Endodermal cell (in vitro differentiated cells): ENCODE measurements around the gene CC2D1B. TPM values are rescaled to one million over a fixed set of nuclear protein-coding genes. Genes with fewer than 3 reads are reported as not detected.

Source experiments
- DNase-seq: peaks from one replicate; pipeline ENCODE4 v3.0.0-alpha.2; 2017
- H3K27ac ChIP-seq: 2 replicates; pipeline ENCODE4 v1.5.1; 2013; ENCODE audit warnings: mild to moderate bottlenecking, low read depth, low read length, moderate library complexity
- H3K27me3 ChIP-seq: 2 replicates; pipeline ENCODE4 v1.6.1; 2013; ENCODE audit warnings: mild to moderate bottlenecking, low read length, moderate library complexity; ENCODE audit not compliant: insufficient read depth, control insufficient read depth, poor library complexity, severe bottlenecking
- H3K36me3 ChIP-seq: 2 replicates; pipeline ENCODE4 v1.7.0; 2013; ENCODE audit warnings: mild to moderate bottlenecking, low read length, moderate library complexity; ENCODE audit not compliant: control insufficient read depth, insufficient read depth
- H3K4me1 ChIP-seq: one replicate; pipeline ENCODE4 v1.7.0; 2013; ENCODE audit warnings: low read length; ENCODE audit not compliant: control insufficient read depth, insufficient read depth
- H3K4me3 ChIP-seq: 2 replicates; pipeline ENCODE4 v1.5.1; 2013; ENCODE audit warnings: mild to moderate bottlenecking, low read length, moderate library complexity
- H3K9ac ChIP-seq: 2 replicates; pipeline ENCODE4 v1.6.1; 2013; ENCODE audit warnings: mild to moderate bottlenecking, low read length, moderate library complexity; ENCODE audit not compliant: poor library complexity, severe bottlenecking; ENCODE audit errors: extremely low read depth
- H3K9me3 ChIP-seq: 2 replicates; pipeline ENCODE4 v1.6.1; 2013; ENCODE audit warnings: mild to moderate bottlenecking, low read length, moderate library complexity; ENCODE audit not compliant: control insufficient read depth
- H3K27ac Mint-ChIP-seq: 2 replicates; pipeline ENCODE4 v1.8.0; 2020; ENCODE audit warnings: mixed read lengths
- H3K27me3 Mint-ChIP-seq: 2 replicates; pipeline ENCODE4 v1.8.0; 2021; ENCODE audit warnings: mild to moderate bottlenecking, mixed read lengths; ENCODE audit not compliant: insufficient read depth
- H3K36me3 Mint-ChIP-seq: 2 replicates; pipeline ENCODE4 v1.8.0; 2020; ENCODE audit warnings: low read depth, mixed read lengths
- H3K4me1 Mint-ChIP-seq: 2 replicates; pipeline ENCODE4 v1.8.0; 2020; ENCODE audit warnings: mixed read lengths
- H3K4me3 Mint-ChIP-seq: 2 replicates; pipeline ENCODE4 v1.8.0; 2020; ENCODE audit warnings: mild to moderate bottlenecking, moderate library complexity, mixed read lengths
- H3K9me3 Mint-ChIP-seq: 2 replicates; pipeline ENCODE4 v1.8.0; 2020; ENCODE audit warnings: mild to moderate bottlenecking, mixed read lengths
- WGBS, 2 experiments: methylation state at CpG; one replicate each; pipeline versions ENCODE4 v1.1.5 to v1.1.7; 2013; ENCODE audit warnings: missing lambda C conversion rate in 2 of 2, mixed read lengths in 1 of 2; ENCODE audit not compliant: insufficient coverage in 1 of 2, insufficient read length in 1 of 2; 5-methylcytosine and 5-hydroxymethylcytosine counted together
- total RNA-seq, 2 donors: library from RNA; stranded (reverse); fragmentation: NEBNext Ultra II Directional in 1 of 2; extraction: Animal tissue kit (Norgen Biotek cat#: 25700) in 1 of 2; gene quantifications; 2 replicates in 1 of 2; 3 replicates in 1 of 2; pipeline ENCODE4 v1.2.1, GENCODE V29; 2021
- TF ChIP-seq, protein P1 (sequence below): fragments of 200-600 bp; sonication (generic); conservative IDR thresholded peaks from 2 replicates; pipeline ENCODE4 v1.5.0; 2021; ENCODE audit warnings: antibody characterized with exemption, mild to moderate bottlenecking

Gene CC2D1B
- total RNA-seq, 2 donors from 2014 or later: 32.7 to 50.1 TPM

DNA sequence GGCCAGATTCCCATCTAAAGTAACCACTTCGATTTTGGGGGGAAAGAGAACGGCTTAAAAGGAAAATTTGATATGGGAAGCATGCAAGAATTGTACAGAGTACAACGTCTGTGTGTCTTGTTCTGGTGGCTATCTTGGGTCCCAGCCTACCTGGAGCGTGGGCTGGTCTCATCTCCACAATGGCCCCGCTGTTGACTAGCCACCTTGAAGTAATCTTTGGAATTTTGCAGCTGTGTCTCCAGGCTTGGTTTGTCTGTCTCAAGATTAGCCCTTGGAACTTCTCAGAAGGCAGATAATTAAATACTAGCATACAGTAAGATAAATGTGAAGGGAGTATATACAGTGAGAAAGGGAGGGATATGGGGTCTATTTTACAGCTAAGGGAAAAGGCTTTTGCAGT is 1.3 kb upstream of the CC2D1B start:
- Histone ChIP-seq H3K27me3 (no peaks in the 10 kb centered on the region), H3K36me3 (peaks cover 32% of the 10 kb centered on the region), H3K27ac (no peak overlapping the region), H3K9ac (no peak overlapping the region), H3K4me3 (peak overlapping the region; percentile 96), H3K4me1 (no peaks in the 10 kb centered on the region), H3K9me3 (no peaks in the 10 kb centered on the region)
- Mint-ChIP-seq H3K27me3 (no peaks in the 10 kb centered on the region), H3K27ac (no peak overlapping the region), H3K4me1 (peaks cover 22% of the 10 kb centered on the region), H3K9me3 (no peaks in the 10 kb centered on the region), H3K36me3 (peaks cover 22% of the 10 kb centered on the region), H3K4me3 (peak overlapping the region; percentile 94)
- DNase-seq: no peak
- 80 to 87% methylated on average over 5 of the region's 5 CpGs for WGBS, 2 experiments
- TF ChIP-seq, protein P1, sequence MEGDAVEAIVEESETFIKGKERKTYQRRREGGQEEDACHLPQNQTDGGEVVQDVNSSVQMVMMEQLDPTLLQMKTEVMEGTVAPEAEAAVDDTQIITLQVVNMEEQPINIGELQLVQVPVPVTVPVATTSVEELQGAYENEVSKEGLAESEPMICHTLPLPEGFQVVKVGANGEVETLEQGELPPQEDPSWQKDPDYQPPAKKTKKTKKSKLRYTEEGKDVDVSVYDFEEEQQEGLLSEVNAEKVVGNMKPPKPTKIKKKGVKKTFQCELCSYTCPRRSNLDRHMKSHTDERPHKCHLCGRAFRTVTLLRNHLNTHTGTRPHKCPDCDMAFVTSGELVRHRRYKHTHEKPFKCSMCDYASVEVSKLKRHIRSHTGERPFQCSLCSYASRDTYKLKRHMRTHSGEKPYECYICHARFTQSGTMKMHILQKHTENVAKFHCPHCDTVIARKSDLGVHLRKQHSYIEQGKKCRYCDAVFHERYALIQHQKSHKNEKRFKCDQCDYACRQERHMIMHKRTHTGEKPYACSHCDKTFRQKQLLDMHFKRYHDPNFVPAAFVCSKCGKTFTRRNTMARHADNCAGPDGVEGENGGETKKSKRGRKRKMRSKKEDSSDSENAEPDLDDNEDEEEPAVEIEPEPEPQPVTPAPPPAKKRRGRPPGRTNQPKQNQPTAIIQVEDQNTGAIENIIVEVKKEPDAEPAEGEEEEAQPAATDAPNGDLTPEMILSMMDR: no peak

DNA sequence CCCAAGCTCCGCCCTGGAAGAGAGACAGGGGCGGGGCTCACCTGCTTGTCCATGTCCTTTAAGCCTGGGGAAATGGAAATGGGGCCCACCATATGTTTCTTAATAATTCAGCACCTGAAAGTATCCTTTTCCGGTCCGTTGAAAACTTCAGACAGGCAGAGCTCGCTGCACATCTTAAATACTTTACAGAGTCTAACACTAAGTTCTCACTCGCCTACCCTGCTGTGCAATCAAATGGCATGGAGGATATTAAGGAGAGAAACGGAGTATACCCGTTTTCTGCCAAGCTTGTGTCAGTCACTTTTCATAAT is 467 bp upstream of the CC2D1B start:
- Mint-ChIP-seq H3K36me3 (peaks cover 23% of the 10 kb centered on the region), H3K4me1 (peaks cover 22% of the 10 kb centered on the region), H3K4me3 (peak overlapping the region; percentile 94), H3K27me3 (no peaks in the 10 kb centered on the region), H3K27ac (no peak overlapping the region), H3K9me3 (no peaks in the 10 kb centered on the region)
- H3K27ac ChIP-seq: no peak overlapping the region
- peaks cover 37% of the 10 kb centered on the region for H3K36me3 ChIP-seq
- H3K27me3 ChIP-seq: no peaks in the 10 kb centered on the region
- no peaks in the 10 kb centered on the region for H3K4me1 ChIP-seq
- WGBS, 2 experiments: 41 to 58% methylated on average over 8 of the region's 8 CpGs
- no peaks in the 10 kb centered on the region for H3K9me3 ChIP-seq
- TF ChIP-seq, protein P1: no peak
- peak overlapping the region; percentile 96 for H3K4me3 ChIP-seq
- H3K9ac ChIP-seq: no peak overlapping the region
- DNase-seq: no peak

DNA sequence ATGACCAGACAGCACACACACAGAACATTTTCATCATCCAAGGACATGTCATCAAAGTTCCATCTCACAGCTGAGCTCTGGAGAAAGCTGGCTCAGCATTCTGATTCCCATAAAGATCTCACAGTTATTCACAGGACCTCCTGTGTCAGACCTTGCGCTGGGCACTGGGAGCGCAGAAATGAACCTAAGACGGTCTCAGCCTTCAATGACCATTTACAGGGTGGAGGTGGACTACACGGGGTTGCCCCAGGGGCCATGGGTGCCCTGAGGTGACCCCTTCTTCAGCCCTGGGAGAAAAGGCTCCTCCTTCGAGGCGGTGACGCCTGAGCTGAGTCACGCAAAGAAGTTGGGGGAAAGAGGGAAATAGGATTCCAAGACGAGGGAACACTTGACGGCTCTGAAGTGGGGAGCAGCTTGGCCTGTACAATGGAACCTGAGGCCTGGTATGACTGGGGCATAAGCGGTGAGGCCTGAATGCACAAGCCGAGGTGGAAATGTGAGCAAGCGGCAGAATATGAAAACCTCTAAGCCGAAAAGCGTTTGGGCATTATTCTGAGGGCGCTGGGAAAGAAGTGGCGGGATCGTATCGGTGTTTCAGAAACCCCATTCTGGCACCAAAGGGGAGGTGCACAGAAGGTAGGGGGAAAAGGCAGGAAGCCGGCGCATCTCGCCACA is 797 bp downstream of the CC2D1B start:
- H3K4me3 ChIP-seq: peak overlapping the region; percentile 96
- H3K4me3 Mint-ChIP-seq: peak overlapping the region; percentile 94
- no peaks in the 10 kb centered on the region for H3K9me3 Mint-ChIP-seq
- H3K9ac ChIP-seq: peak overlapping the region; percentile 84
- 6 to 12% methylated on average over 16 to 22 of the region's 22 CpGs for WGBS, 2 experiments
- no peaks in the 10 kb centered on the region for H3K4me1 ChIP-seq
- TF ChIP-seq, protein P1: no peak
- peak overlapping the region; percentile 98 for H3K27ac Mint-ChIP-seq
- H3K36me3 Mint-ChIP-seq: peaks cover 30% of the 10 kb centered on the region
- H3K9me3 ChIP-seq: no peaks in the 10 kb centered on the region
- H3K27ac ChIP-seq: peak overlapping the region; percentile 76
- no peaks in the 10 kb centered on the region for H3K27me3 ChIP-seq
- H3K36me3 ChIP-seq: peaks cover 43% of the 10 kb centered on the region
- DNase-seq: peak; percentile 77
- H3K27me3 Mint-ChIP-seq: no peaks in the 10 kb centered on the region
- peaks cover 22% of the 10 kb centered on the region for H3K4me1 Mint-ChIP-seq
